ENCODE data around the gene BARD1. TPM values are rescaled to one million over a fixed set of nuclear protein-coding genes. Genes with fewer than 3 reads are reported as not detected.

BARD1 gene
- 15.9 and 24.5 TPM in 2 replicates for total RNA-seq

DNA sequence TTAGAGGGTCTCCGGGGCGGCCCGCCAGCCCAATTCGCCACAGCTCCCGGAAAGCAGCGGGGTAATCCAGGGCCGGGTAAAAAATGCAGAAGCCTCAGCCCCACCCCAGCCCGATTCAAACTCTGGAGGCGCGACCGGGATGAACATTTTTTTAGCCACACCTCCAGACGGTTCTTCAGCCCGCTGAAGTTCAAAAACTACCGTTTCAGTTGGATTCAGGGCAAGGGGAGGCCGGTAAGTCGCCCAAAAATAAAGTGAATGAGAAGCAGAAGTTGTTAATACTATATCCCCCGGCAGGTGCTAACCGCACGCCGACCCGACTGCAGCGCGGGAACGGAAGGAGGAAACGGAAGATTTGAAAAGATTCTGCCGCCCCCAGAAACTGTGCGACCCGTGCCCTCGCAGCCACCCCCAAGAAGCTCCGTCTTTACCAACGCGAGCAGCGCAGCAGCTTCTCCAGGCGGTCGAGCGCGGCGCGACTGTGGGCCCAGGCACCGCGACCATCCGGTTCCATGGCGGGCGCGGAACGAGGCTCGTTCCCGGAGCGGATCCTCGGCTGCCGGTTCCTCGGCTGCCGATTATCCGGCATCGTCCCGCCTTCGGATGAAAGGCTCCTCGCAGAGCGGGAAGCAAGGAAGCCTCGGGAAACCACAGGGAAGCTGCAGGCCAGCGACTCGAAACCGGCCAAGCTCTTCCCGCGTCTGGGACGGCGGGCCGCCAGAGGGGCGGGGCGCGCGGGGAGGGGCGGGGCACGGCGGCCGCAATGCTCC is at the start of gene BARD1:
TSS of gene BARD1 (minus strand) at position 703 of the 770 bp plus-strand sequence. CDS start at position 589, 114 bp downstream.

Measured in tracheal epithelial cell (primary cell).